GM18520 (cell line): ENCODE measurements around the gene DYNLL2.
A peak's percentile ranks its signal among the peaks of the same experiment; 100 is the strongest.
"Not testable (repeated sequence)": the region's sequence is repeated elsewhere in the genome, so short reads cannot be mapped to it uniquely, and the experiment has no call there.

Experiments used
- ATAC-seq: cut with Tn5 transposase; IDR thresholded peaks from one replicate; pipeline ENCODE4 v1.9.1; 2021; ENCODE audit not compliant: unreplicated experiment

Gene DYNLL2

DNA sequence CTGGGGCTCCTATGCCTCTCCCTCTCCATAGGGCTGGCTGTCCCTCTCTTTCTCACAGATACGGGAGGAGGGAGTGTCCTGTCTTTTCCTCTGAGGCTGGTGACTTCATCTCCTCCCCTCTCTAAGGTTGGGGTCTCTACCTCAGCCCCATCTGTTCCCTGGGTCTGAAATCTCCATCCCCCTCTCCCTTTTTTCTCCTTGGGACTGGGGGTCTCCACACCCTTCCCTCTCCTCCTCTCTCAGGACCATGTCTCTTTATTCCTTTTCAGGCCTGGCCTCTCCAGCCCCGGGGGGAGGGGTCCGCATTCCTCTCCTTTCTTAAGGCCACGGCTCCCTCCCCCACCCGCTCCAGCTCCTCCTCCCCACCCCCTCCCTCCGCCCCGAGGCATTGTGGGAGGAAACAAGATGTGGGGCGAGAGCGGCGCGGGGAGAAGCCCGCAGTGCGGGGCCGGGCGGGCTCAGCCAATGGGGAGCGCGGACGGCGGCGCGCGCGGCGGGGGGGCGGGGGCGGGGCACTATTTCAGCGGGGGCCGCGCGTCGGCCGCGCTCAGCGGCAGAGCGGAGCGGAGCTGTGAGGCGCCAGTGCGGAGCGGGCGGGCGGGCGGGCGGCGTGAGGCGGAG, at the start of gene DYNLL2:
TSS of gene DYNLL2 (plus strand) at position 550 of the 621 bp plus-strand sequence. CDS start 3,672 bp downstream, outside the sequence.
- ATAC-seq: peak; percentile 57

DNA sequence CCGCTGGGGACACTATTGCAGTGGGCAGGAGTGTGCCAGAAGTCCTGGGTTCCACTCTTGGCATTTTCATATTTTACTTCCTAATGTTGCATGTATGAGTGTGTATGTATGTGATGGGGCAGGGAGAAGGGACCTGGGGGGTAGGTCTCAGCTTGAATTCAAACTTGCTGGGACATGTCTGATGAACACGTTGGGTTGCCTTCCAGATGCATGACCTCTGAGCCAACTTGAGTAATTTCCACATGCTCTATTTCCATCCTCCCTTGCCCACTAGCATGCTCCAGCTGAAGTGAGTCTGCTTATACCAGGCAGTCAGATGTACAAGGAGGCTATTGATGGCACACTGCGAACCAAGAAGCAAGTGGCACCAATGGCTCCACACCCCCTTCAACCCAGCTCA, 43.2 kb upstream of the DYNLL2 start:
- no peak for ATAC-seq

DNA sequence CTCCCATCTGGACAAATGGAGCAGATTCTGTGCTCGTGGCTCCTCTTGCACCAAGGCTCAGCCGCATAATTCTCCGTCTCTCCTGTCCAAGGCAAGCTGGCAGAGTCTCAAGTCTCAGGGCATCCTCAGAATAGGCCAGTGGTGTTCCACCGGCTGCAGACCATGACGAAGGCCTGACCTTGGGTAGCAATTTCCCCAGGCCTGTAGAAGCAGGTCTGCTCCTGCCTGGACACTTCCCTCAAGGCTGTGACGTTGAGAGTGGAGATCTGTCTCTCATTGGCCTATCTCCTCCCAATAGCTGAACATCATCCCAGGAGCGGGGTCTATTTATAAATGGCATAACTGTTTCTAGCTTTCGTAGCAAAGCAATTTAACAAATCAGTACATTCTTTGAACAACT, 42.8 kb upstream of the DYNLL2 start:
- no peak for ATAC-seq

DNA sequence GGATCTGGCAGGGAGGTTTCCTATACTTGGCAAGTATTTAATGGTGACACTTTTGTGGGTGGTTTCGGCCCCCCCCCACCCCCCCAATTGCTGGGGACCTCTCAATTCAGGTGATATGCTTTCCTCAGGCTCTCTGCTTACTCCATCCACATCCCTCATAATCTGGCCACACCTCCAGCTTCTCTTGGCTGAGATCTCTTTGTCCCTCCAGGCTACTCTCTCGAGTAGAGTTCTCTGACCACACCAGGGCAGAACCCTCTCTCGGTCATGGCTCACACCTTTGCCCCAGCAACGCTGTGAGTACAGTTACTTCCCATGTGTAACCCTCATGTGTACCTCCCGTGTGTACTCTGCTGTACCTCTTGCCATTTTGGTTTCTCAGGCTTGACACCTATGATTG, 42.1 kb upstream of the DYNLL2 start:
- ATAC-seq: no peak

DNA sequence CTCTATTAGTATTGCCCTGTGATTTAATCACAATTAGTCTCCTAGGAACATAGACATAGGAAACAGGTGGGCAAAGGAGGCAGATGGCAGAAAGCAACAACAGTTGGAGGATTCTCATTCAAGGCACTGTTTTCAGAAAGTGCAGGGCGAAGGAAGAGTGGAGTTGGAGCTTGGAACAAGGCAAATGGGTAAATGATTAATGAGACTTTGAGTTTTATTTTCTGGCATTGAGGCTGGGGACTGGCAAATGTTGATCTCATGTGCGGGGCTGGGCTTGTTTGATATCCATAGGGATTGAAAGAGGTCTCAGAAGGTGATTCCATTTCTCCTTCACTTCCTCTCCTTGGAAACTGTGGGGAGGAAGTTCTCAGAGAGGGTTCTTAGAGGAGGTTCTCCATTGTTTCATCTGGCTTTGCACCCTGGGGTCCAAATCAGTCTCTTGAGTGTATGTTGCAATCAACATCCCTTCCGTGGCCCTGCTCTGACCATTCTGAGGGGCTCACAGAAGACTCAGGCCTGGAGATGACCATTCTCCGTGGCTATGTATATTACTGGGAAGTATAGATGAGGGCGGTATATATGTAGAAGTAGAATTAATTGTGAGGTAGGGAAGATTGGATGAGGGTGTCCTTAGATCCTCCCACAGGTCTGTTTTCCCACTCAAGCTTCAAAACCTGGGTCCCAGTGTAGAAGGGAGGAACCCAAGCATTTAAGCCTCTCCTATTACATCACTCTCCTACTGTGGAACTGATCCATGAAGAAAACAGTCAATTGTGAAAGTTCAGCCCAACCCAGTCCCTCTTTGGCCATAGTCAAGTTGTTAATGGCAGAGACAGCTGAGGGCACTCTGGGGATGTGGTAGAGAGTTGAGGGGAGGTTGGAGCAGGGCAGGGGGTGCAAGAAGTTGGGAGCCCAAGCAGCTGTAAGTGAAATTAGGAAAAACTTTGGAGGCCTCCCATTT, 39.7 kb upstream of the DYNLL2 start:
- no peak for ATAC-seq

DNA sequence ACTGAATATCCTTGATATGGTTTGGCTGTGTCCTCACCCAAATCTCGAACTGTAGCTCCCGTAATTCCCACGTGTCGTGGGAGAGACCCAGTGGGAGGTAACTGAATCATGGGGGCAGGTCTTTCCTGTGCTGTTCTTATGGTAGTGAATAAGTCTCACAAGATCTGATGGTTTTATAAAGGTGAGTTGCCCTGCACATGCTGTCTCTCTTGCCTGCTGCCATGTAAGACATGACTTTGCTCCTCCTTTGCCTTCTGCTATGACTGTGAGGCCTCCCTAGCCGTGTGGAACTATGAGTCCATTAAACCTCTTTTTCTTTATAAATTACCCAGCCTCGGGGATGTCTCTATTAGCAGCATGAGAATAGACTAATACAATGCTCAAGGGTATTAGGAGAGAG, 39.0 kb upstream of the DYNLL2 start:
- not testable (repeated sequence) for ATAC-seq

DNA sequence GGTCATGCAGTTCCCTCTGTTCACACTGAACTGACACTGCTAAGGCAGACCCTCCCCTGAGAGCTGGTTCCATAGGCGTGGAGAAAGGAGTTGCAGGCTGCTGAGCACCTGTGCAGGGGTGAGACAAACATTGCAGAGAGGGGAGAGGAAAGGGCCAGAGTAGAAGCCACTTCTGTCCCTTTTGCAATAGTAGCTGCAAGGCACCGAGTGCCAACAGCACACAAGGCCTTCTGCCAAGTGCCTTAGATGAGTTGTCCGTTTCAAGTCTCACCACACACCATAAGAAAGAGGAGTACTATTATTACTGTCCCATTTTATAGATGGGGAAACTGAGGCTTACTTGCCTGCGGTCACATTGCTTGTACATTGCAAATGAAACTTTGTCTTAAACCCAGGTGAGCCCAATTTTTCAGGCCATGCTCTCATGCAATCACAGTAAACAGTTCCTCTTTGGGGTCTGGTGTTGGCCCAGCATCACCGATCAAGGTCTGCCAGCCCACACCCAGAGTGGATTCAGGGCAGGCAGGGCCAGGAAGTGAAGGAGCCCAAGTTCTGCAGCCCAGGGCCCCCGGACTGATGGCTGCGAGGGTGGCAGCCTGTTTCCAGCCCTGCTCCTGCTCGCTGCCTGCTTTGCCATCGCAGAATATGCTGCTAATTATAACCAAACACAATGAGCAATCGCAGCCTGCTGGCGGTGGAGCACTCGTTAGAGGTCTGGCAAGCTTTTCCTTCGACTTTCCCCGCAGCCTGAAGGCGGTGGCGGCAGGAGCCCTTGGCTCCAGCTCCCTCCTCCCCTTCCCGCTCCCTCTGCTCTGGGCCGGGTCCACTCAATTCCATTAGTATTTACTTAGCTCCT, 36.8 kb upstream of the DYNLL2 start:
- no peak for ATAC-seq

DNA sequence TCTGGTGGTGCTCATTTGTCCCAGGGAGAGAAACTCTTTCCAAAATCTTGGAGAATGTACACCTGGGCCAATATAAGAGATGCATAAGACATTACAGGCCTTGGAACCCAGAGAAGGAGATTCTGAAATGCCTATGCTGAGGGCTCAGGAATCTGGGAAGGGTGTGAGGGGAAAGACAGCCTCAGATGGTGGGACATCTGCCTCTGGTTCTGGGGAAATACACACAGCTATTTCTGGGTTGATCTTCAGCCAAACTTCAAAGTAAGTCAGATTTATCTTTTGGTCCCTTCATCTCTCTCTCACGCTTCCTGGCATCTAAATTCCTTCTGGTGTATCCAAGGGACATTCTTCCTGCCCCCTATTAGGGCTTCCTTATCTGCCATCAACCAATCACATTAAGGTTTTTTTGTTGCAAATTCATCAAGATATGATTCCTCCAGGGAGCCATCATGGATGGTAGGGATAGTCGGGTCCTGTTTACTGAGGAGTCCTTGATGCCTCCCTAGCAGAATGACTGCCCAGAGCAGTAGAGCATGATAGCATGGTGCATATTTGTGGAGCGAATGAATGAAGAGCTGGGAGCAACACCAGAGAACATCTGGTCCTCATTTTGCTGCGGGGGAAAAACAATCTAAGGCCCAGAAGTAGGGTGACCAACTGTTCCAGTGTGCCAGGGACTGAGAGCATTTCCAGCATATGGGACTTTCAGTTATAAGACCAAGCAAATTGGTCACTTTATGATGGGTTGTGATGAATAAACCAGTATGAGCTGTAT, 35.7 kb upstream of the DYNLL2 start:
- ATAC-seq: no peak

DNA sequence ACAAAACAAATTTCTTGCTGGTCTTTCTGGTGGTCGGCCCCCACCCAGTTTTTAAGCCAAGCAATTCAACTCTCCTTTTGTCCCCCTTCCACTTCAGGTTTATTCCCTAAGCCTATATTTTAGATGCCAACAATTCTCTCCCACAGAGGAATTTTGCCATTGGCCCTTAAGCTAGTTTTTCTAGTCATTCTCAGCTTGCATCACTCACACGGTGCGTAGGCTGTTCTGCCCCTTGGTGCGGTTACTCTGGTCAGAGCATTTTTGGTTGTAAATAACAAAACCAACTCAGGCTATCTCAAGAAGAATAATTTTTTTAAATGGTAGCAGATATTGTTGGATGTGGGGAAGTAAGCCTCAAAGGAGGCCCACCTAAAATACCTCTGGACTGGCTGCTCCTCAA, 33.7 kb upstream of the DYNLL2 start:
- no peak for ATAC-seq

DNA sequence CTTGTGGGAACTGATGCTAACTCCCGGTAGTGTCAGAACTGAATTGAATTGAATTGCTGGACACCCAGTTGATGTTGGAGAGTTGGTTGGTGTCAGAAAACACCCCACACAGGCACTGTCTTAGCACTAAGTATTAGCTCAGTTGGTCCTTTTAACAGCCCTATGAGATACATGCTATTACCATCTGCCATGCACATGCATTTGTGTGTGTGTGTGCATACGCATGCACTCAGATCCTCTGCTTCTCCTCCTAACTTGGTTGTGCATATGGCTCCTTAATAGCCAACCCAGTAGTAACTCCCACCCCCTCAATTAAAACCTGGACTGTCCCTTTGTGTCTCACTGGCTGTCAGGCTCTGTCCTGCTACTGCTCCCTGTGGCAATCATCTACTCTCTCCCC, 32.3 kb upstream of the DYNLL2 start:
- ATAC-seq: no peak

DNA sequence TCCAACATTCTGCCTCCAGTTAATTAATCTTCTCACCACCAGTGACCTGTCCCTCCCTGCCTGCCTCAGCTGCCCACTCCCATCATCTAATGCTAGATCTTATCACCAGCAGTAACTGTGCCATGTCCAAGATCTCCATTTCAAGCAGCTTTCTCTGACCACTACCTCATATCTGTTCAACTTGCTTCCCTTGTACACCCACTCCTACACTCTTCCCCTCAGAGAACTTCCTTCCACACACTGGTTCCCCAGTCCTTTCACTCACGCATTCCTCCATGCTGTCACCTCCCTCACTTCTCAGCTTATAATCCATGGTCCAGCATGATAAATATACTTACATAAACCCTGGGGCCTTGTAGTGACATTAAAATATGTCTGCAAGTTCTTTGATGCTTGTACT, 31.8 kb upstream of the DYNLL2 start:
- no peak for ATAC-seq

DNA sequence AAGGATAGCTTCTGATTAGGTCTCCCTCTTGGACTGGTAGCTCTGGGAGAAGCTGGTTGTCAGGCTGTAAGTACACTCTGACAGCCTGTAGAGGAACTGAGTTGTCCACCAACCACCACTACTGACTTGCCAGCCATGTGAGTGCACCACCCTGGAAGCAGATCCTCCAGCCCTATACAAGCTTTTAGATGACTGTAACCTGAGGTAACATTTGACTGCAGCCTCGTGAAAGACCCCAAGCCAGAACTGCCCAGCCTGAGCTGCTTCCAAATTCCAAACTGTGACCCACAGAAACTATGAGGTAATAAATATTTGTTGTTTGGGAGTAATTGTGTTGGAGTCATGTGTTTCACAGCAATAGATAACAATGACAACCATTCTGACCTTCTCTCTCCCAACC, 30.8 kb upstream of the DYNLL2 start:
- ATAC-seq: no peak

DNA sequence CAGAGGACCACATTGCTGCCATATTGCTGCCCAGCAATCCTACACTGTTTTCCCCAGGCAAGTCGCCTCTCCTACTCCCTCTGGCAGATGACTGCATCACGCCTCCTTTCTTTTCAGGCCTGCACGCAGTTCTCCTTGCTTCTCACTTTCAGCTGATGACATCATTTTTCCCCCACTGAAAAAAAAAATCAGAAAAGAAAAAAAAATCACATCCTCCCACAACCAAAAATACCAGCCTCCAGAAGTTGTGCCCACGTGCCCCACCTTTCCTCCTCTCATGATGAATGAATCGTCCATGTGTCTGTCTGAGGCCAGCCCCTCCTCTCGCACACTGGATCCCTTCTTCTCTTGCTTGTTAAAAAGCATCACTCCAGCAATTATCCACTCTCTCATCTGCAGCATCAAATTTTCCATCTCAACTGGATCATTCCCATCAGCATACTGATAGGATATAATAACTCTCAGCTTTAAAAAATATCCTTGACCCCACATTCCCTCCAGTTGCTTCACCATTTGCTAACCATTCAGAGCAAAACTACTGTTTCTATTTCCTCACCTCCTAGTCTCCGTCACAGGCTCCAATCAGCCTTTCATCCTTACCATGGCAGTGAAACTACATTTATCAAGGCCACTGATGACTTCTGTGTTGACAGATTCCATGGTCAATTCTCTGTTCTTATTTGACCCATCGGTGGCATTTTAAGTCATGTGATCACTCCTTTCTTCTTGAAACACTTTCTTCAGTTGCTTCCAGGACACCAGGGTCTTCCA, 30.1 kb upstream of the DYNLL2 start:
- ATAC-seq: no peak

DNA sequence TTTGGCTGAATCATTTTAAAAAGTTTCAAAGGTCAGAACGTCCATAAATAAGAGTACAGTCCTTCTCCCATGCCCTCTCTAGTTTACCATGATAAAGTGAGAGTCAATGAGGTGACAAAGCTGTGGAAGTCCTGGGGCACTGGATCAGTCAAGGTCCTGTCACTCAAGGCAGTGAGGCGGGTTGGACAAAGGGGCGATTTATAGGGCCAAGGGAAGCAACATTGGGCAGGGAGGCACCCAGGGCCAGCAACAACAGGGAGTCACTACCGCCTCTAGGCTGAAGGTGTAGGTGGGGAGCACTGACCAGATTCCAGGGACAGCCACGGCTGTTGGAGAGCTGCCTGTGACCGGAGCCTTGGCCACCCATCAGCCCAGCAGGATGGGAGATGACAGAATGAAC, 28.6 kb upstream of the DYNLL2 start:
- no peak for ATAC-seq

DNA sequence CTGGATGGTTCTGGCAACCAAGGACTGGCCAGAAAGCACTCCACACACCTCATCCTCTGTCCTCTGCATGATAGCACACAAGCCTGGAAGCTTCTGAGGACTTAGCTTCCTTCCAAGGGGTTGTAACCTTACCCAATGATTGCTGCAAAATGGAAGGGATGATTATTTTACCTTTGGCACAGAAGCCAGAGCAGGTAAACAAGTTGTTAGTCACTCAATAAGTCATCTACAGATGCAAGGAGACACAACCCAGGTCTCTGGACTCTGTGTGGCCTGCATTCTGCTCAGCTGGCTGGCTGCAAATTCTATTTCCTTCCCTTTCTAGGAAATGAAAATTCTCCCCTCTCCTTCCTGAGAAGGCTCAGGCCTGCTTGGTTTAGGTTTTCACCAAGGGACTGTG, 26.7 kb upstream of the DYNLL2 start:
- ATAC-seq: no peak

DNA sequence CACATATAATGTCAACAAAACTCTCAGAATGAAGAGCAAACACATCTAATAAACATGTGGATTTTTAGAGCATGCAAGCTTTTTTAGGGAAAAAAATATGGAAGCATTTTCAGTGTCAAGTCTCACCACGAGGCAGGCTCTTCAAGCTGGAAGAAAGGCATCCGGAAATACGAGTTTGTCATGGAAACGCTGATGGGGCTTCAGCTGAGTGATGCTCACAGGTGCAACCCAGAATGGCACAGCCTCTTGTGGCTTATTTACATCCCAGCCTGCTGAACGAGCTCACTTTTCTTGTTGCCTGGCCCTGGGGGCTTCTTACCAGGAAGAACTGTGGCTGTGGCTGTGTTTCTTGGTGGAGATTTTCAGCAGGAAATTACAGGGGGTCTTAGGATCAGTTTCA, 24.1 kb upstream of the DYNLL2 start:
- ATAC-seq: no peak

DNA sequence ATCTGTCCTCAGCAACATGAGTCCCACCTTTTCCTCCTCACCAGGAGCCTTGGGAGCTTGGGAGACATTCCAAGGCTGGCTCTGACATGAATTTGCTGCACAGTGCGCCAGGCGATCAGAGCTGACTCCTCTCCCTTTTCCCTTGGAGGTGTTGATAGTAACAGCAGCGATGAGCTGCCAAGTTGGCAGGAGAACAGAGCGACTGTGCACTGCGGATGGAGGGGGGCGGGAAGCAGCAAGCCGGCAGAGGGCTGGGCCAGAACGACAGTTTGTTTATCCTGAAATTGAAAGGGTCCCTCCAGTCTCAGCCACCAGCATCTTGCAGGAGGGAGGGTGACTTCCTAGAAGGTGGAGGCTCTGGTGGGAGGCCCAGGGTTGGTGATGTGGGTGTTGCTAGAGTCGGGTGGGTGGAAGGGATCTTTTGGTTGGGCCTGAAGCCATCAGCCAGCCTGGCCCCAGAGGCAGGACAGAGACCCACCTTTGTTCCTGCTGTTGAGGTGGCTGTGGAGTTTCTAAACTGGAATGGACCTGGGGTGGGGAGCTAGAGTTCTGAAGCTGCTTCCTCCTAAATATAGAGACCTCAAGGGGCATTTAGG, 22.5 kb upstream of the DYNLL2 start:
- no peak for ATAC-seq

DNA sequence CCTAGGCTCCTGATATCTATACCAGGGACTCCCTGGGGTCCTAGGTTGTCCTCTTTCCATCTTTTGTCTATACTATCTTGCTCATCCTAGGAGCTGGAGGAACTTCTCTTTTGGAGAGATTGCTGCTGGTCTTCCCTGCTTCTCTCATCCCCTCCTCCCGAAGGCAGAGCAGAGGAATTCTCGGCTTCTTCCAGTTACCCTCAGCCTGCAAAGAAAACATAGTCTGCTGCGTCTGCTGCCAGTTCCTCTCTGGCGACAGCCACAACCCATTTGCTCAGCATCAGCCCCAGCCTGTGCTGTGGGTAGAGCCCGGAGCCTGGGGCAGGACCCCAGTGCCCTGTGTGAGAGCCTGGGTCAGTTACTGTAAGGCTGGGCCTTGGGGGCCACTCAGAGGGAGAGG, 21.5 kb upstream of the DYNLL2 start:
- ATAC-seq: no peak

DNA sequence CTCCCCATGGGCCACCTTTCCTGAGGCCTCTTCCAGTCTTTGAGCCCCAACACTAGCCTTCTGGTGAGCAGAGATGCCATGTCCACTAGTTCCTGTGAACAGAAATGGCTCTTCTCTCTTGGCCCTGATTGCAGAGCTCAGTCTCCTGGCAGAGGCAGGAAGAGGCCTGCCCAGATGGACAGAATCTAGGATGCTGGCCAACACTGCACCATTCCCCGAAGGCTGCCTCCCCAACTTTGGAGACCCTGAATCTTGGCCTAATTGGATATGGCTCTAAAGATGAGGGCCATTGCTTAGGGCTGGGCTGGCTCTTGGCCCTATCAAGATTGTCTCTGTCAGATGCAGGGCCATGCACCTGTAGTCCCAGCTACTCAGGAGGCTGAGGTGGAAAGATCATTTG, 18.0 kb upstream of the DYNLL2 start:
- no peak for ATAC-seq

DNA sequence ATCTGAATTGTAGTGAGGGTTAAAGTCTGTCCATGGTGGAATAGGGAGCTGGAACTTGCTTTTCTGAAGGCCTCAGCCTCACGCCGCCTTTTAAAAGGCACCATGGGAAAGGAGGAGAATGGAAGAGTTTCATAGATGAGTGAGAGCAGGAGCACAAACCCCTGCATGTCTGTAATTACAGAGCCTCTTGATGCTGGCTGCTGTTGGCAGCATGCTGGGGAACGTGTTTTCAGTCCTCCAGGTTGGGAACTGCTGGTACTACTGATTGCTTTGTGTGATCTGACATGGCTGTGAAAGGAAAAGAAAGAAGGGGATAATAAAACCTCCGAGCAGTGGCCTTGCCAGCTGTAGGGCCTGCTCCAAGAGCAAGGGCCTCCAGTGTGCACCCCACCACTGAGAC, 16.8 kb upstream of the DYNLL2 start:
- no peak for ATAC-seq
